ENCODE results near the gene PRKN.

- TF ChIP-seq CTCF (IDR thresholded peaks at IDR 0.05; ENCODE audit: low read depth, low read length) (no peak), EZH2phosphoT487 (IDR thresholded peaks at IDR 0.05; ENCODE audit: low read depth) (no peak)
Measured at GRCh38 chr6:161523362-161523761, 1204.2 kb downstream of the PRKN start.

Data from OCI-LY3 (cell line).